ENCODE measurements around the gene HEYL. TPM values are rescaled to one million over a fixed set of nuclear protein-coding genes. Genes with fewer than 3 reads are reported as not detected.

Gene HEYL
- total and polyA plus RNA-seq, 9 of the 15 experiments (the other 6 are each of a cell fraction or from before 2014, with no cell fraction given): 0.13 to 0.89 (median 0.25) TPM

GRCh38 chr1:39639305-39640130 is at the start of gene HEYL (continued):
- TF ChIP-seq RERE (CRISPR knock-in tag; IDR thresholded peaks at IDR 0.05; ENCODE audit: borderline replicate concordance) (no peak), THRA (IDR thresholded peaks at IDR 0.05) (no peak), CREB1 (IDR thresholded peaks at IDR 0.05) (peak; percentile 11; the same call in 1 of the 2 replicates), CREB1 (CRISPR knock-in tag; IDR thresholded peaks at IDR 0.05) (peak; percentile 70; the same call in 1 of the 2 replicates), TCF15 (CRISPR knock-in tag; IDR thresholded peaks at IDR 0.05) (no peak), ZMIZ1 (IDR thresholded peaks at IDR 0.05; ENCODE audit: low read depth in 2 of 2, low read length in 2 of 2) (no peak), ZNF408 (CRISPR knock-in tag; IDR thresholded peaks at IDR 0.05; ENCODE audit: low read depth) (no peak), ZNF551 (CRISPR knock-in tag; IDR thresholded peaks at IDR 0.05) (no peak), ELF4 (CRISPR knock-in tag; IDR thresholded peaks at IDR 0.05) (no peak), ZNF197 (CRISPR knock-in tag; IDR thresholded peaks at IDR 0.05; ENCODE audit: low read depth) (no peak), NEUROD1 (IDR thresholded peaks at IDR 0.05; ENCODE audit: borderline replicate concordance, low read depth, low read length, partially characterized antibody) (no peak), ERF (CRISPR knock-in tag; IDR thresholded peaks at IDR 0.05) (0 out of 2 replicates have a peak, but pooled peaks have one; percentile 59), PYGO2 (tag; IDR thresholded peaks at IDR 0.05) (no peak), SMARCA5 (IDR thresholded peaks at IDR 0.05) (no peak), ZNF766 (CRISPR knock-in tag; conservative IDR thresholded peaks at IDR 0.05) (no peak)

Measured in K562 (cell line).